GM13977 (cell line): ENCODE measurements around the gene GNAQ.

Experiments used
- DNase-seq: peaks from one replicate; pipeline ENCODE4 v3.0.0; 2012; ENCODE audit warnings: low spot score
- in situ Hi-C: fragments of 300-500 bp; cut with MboI; formaldehyde crosslinking; loops from one replicate; pipeline ENCODE4 v1.12.0; 2022; ENCODE audit warnings: low sequenced_read_pairs, low pct_unique_long_range_greater_than_20kb, mixed read lengths, inconsistent platforms; ENCODE audit not compliant: unreplicated experiment
- TF ChIP-seq, protein P1 (sequence below): IDR thresholded peaks from 2 replicates; pipeline ENCODE4 v1.5.1; 2012; ENCODE audit warnings: mild to moderate bottlenecking, control low read depth; ENCODE audit not compliant: insufficient read depth; ENCODE audit errors: extremely low read depth, missing control alignments

The GNAQ gene

DNA sequence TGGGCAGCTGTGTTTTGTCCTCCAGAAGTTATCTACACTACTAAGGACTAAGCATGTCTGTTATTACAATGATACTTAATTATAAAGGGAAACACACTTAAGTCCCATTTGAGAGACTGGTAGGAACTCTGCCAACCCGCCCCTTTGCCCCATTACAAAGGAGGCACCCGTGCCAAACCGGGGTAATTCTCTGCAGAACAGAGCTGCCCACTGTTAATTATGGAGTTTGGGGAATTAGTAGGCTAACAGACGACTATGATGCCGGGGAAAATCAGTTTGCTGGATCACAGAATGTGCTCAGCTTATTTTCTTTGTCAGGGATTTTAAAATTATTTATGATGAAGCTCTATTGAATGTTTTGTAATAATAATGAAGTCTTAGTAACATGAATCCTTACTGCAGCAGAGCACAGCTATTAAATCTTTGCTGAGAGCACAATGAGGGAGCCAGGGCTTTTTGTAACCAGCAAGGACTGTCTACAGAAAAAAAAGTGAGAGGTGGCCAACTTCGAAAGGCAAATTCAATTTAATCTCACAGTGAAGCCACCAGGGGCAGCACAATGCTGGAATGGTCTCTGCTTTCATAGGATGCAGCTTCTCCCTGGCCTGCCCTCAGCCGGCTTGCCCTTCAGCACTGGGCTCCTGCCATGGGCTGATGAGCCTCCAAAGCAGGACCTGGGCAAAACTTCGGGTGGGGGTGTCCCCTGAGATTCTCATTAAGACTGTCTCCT is 134.5 kb downstream of the GNAQ start:
- TF ChIP-seq, protein P1, sequence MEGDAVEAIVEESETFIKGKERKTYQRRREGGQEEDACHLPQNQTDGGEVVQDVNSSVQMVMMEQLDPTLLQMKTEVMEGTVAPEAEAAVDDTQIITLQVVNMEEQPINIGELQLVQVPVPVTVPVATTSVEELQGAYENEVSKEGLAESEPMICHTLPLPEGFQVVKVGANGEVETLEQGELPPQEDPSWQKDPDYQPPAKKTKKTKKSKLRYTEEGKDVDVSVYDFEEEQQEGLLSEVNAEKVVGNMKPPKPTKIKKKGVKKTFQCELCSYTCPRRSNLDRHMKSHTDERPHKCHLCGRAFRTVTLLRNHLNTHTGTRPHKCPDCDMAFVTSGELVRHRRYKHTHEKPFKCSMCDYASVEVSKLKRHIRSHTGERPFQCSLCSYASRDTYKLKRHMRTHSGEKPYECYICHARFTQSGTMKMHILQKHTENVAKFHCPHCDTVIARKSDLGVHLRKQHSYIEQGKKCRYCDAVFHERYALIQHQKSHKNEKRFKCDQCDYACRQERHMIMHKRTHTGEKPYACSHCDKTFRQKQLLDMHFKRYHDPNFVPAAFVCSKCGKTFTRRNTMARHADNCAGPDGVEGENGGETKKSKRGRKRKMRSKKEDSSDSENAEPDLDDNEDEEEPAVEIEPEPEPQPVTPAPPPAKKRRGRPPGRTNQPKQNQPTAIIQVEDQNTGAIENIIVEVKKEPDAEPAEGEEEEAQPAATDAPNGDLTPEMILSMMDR, result no peak

GRCh38 chr9:77896269-77896937 is 135.2 kb downstream of the GNAQ start:
- in situ Hi-C loops, result no loop called here
- TF ChIP-seq, protein P1, result no peak
- no peak for DNase-seq

More for the DNA sequence above, 134.5 kb downstream of the GNAQ start:
- in situ Hi-C loops, result no loop called here
- no peak for DNase-seq

DNA sequence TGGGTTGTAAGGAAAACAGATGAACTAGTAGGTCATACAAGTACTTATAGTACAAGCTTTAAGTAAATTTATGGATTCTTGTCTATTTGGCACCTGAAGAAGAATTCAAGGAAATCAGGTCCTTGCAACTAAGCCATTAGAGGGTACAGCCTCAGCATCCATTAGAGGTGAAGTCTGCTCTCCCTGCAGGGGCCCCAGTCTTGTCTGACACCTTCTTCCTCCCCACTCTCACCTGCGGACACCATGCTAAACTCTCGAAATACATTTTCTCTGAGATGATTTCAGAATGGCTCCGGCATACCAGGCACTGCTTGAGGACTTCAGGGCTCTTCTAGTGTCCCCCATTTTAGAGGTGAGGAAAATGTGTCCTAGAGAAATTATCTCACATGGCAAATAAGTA is 137.9 kb downstream of the GNAQ start:
- TF ChIP-seq, protein P1, result no peak
- in situ Hi-C loops, result no loop called here
- no peak for DNase-seq

GRCh38 chr9:77892955-77893514 is 138.6 kb downstream of the GNAQ start:
- TF ChIP-seq, protein P1, result no peak
- no peak for DNase-seq
- in situ Hi-C loops, result no loop called here

- in situ Hi-C loops, result no loop called here
- DNase-seq, result peak; percentile 41
Observed at GRCh38 chr9:77892171-77892570, 139.4 kb downstream of the GNAQ start.

GRCh38 chr9:77891128-77891800 is 140.3 kb downstream of the GNAQ start:
- no peak for DNase-seq
- TF ChIP-seq, protein P1, result no peak
- in situ Hi-C loops, result no loop called here

More at GRCh38 chr9:77892171-77892570, 139.4 kb downstream of the GNAQ start:
- TF ChIP-seq, protein P1, result no peak
